Skin epidermis (tissue), 12 donors: Measurements from ENCODE around the gene ATP6V0D1.
A peak's percentile ranks its signal among the peaks of the same experiment; 100 is the strongest.

ENCODE experiments used
- H3K27ac ChIP-seq, 21 experiments: fragments of 200-600 bp; sonication (generic) in 11 of 21; one replicate each; pipeline ENCODE4 v1.5.0; 2020; ENCODE audit warnings: mild to moderate bottlenecking in 3 of 21, inconsistent platforms in 2 of 21, moderate library complexity in 2 of 21
- H3K4me3 ChIP-seq, 7 experiments: fragments of 200-600 bp; sonication (generic) in 2 of 7; one replicate each; pipeline ENCODE4 v1.5.0; 2020; ENCODE audit warnings: inconsistent platforms in 2 of 7, mild to moderate bottlenecking in 2 of 7, moderate library complexity in 1 of 7

Gene ATP6V0D1

DNA sequence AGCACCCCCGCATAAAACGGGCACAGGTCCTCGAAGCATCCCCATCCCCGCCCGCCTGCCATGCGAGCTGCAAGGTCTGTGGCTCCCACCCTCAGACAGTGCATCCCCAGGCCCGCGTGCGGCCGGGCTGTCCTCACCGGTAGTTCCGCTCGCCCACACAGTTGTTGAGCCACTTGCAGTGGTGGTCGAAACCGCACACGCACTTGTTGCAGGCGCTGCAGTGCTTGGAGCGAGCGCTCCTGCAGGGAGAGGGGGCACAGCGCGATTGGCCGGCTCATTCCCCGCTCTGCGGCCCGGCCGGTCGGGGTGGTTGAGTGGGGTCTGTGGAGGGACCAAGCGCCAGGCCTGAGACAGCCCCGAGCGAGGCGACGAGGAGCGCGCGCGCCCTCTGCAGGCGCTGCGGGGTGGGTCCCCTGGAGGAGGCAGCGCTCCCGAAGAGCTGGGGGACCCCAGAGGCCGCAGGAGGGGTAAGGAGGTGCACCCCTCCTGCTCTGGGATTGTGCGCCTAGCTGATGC lies 81.7 kb downstream of the ATP6V0D1 start:
- Histone ChIP-seq H3K27ac (peak overlapping the region in 1 of 21 experiments; percentile 22), H3K4me3 (no peak overlapping the region)

DNA sequence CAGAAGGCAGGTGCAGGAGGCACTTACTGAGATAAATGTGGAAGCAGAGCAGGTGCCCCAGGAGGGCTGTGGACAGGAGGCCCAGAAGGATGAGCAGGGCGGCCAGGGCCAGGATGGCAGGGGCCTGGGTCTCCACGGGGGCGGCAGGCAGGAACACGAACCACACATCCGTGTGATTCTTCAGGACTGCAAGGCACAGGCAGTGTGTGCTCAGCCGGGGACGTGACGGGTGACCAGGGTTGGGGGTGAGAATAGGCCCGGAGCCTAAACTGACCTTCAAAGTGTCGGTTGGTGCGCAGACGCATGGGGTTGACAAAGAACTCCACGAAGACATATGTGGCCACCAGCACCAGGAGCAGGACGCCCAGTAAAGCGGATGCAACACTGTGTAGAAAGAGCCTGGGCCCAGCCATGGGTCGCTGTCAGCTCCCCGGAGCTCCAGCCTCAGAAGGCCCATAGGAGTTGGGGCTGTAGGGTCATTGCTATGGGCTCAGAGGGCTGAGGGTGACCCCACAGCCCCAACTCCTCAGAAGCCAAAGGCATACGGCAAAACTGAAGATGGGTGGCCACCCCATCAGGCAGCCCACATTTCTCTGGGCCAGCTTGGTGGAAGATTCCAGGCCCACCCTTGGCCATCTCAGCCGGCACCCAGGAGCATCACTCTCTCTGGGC lies 82.3 kb downstream of the ATP6V0D1 start:
- Histone ChIP-seq H3K4me3 (no peak overlapping the region), H3K27ac (peak overlapping the region in 8 of 21 experiments; percentile 15 to 88 (median 52))

DNA sequence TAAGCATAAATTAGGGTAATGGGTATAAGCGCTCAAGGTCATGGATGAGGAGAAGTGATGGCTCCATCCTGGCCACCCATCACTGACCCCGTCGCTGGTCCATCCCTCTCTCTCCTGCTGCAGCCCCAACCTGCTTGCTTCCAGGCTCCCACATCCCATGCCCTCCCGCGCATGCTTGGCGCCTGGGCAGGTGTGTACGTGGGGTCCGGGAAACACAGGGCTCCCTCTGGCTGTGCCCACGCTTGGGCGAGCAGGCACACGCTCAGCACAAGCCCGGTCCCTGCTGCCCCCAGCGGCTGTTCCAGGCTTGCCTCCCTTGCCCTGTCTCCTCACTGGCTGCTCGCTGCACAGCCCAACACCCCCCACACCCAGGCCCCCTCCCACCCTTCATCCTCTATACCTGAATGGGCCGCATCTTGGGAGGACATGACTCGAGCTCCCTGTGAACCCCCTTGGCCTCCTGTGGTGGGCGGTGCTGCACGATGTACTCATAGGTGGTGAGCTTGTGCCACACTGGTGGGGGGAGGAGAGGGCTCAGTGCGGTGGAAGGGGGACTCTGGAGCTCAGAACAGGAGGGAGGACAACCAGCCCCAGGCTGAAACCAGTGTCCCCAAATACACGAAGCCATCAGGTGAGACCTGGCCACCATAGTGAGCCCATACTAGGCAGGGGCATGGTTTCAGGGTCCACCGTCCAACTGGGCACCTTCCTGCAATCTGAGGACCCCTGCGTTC lies 83.0 kb downstream of the ATP6V0D1 start:
- H3K4me3 ChIP-seq: no peak overlapping the region
- H3K27ac ChIP-seq: peak overlapping the region in 15 of 21 experiments; percentile 15 to 89 (median 82)

DNA sequence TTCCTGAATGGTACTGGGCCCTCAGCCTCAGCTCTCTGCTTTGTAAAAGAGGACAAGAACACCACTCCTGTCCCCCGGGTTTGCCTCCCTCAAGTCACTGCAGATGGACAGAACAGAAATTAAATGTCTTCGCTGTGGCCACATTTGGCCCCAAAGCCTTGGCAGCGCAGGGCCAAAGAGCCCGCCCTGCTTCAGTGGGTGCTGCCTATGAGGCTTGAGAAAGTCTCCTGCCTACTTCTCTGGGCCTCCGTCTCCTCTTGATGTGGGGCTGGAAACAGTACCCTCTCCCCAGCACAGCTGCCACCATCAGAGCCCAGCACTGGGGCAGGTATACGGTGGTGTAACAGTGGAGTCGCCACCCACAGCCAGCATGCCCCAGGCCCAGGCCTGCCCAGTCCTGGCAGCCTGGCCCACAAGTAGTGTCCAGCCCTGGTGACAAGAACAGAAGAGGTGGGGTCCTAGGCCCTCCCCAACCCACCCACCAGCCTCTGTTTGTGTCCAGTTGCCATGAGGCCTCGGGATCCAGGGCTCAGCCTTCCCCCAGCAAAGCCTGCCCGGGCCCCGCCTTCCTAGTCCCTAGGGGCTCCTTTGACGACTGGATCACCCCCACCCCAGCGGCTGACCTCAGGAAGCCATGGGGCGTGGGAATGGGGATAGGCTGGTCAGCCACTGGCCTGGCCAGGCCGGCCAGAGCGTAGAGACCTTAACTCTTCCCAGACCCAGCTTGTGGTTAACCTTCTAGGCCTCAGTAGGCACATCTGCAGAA lies 83.7 kb downstream of the ATP6V0D1 start:
- no peak overlapping the region for H3K4me3 ChIP-seq
- H3K27ac ChIP-seq: peak overlapping the region; percentile 2 to 89 (median 76)

DNA sequence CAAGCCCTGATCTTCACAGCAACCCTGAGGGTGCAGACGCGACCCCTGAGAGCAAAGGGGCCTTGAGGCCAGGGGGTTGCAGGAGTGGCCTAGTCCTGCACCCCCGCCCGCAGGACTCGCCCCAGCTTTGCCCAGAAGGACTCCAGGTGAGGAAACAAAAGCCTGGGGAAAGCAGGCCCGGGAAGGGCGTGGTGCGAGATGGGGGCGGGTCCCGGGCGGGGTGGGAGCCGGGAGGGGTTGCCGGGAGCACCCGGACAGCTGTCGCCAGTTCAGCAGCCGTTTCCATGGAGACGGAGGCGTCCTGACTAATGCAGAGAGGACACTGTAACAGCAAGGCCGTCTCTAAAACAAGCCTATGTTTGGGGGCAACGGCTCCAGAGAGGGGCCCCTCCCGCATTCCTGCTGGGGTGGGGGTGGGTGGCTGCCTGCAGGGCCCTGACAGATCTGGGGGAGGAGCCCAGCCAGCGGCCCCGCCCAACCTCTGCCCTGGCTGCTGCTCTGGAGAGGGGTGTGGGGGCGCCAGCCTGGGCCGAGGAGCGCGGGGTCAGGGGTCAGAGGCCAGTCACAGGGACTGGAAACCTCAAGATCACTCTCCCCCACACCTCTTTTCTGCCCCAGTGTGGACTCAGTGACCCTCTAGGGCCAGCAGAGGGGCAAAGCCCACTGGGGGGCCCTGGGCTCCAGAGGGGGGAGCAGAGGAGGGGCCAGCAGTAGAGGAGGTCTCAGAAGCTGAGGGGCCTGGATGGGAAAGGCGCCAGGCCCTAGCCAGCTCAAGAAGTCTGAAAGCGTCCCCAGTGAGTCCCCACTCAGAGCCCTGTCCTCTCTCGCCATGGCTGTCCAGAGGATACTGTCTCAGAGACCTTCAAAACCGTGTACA lies 84.6 kb downstream of the ATP6V0D1 start:
- Histone ChIP-seq H3K27ac (peak overlapping the region; percentile 2 to 89 (median 76)), H3K4me3 (no peak overlapping the region)

DNA sequence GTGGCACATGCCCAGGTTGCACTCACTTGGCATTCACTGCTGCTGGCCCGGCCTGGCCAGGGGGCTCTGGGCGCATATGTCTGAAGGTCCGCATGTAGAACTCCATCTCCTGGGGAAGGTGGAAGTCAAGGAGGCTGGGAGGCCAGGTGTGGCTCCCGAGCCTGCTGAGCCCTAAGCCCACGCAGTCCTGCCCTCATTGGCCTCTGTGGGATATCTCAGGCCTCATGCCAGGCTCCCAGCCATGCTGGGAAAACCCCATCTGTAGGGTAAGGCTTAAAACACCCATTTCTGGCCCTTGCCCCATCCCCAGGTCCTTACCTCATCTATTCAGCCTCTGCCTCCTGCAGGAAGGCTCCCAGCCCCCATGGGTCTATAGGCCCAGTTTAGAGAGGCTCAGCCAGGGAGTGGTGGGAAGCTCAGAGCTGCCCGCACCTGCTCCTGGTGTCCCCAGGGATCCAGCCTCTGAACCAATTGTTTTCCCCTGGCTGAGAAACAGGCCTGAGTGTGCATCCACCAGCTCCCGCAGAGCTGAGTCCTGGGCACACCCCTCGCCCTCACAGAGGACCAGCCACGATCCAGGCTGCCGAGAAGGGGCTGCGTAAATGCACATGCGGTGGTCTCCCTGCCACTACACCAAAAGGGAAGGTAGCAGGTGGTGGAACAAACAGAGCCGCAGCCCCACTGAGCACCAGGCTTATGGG lies 85.3 kb downstream of the ATP6V0D1 start:
- Histone ChIP-seq H3K27ac (peak overlapping the region in 17 of 21 experiments; percentile 18 to 89 (median 66)), H3K4me3 (no peak overlapping the region)

DNA sequence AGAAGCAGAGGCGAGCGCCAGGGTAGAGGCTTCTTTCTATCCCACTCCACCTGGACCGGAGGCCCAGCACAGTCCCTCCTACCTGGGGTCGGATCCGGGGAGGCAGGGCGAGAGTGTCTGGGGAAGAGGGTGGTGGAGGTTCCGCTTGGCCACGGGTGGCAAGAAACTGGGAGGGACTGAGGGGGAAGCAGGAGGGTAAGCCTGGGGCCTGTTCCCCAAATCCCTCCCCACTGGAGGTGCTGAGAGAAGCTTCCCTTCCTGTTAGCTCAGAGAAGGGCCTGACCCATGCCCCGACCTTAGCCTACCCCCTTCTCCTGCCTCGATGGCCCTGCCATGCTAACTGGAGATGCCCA lies 85.9 kb downstream of the ATP6V0D1 start:
- H3K4me3 ChIP-seq: peak overlapping the region in 1 of 7 experiments; percentile 44
- peak overlapping the region in 12 of 21 experiments; percentile 18 to 89 (median 70) for H3K27ac ChIP-seq

DNA sequence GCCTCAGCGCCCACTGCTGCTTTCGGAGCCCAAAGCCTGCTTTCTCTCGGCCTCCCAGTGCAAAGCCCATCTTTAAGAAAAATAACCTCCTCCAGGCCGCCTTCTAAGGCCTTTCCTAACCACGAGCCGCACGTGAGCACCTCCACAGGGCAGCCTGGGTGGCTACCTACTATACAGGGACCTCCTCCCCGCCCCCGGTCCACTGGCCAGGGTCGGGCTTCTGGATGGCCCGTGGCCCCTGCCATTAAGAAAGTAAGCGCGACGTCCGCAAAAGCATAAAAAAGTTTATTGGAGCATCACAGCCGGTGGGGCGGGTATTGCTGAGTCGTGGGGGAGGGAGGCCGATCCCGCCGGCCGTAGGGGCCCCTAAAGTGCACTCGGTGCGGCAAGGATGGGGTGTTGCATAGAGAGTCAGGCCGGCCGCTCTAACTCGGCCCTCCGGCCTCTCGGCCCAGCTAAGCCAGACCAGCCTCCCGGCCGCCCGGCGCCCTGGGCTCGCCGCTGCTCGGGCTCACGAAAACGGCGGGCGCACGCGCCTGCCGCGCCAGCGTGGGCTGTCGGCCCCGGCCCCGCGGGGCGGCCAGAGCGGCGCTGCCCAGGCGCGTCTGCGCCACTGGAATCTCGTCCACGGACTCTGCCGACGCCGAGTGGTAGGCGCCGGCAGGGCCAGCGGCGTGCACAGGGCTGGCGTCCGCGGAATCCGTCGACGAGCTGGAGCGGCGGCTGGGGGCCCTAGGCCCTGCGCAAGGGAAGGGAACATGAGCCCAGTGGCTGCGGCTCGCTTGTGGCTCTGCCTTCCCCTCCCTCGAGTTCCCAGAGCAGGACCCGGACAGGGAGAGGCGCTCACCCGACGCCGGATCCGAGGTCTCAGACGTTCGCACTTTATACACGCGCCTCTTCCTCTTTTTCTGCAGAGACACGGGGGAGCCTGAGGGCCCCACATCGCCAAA lies 86.5 kb downstream of the ATP6V0D1 start:
- H3K27ac ChIP-seq: peak overlapping the region in 18 of 21 experiments; percentile 6 to 89 (median 64)

DNA sequence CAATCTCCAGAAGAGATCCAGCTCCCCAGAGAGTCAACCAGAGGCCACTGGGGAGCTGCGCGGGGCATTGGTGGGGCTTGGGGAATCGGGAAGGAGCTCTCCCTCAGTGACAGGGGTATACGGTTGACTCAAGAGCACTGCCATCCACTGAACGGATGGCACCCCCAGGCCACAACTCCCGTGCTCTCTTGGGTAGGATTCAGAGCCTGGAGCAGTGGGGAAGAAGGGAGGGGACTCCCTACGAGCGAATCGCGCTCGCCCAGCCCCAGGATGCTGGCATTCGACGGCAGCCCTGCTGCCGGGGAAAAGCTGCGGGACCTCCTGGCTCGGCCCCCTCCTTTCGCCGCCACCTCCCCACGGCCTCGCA lies 87.2 kb downstream of the ATP6V0D1 start:
- Histone ChIP-seq H3K4me3 (peak overlapping the region in 5 of 7 experiments; percentile 11 to 44 (median 26)), H3K27ac (peak overlapping the region in 17 of 21 experiments; percentile 14 to 88 (median 65))

More for the DNA sequence above, 86.5 kb downstream of the ATP6V0D1 start:
- H3K4me3 ChIP-seq: peak overlapping the region in 2 of 7 experiments; percentile 26 to 44

DNA sequence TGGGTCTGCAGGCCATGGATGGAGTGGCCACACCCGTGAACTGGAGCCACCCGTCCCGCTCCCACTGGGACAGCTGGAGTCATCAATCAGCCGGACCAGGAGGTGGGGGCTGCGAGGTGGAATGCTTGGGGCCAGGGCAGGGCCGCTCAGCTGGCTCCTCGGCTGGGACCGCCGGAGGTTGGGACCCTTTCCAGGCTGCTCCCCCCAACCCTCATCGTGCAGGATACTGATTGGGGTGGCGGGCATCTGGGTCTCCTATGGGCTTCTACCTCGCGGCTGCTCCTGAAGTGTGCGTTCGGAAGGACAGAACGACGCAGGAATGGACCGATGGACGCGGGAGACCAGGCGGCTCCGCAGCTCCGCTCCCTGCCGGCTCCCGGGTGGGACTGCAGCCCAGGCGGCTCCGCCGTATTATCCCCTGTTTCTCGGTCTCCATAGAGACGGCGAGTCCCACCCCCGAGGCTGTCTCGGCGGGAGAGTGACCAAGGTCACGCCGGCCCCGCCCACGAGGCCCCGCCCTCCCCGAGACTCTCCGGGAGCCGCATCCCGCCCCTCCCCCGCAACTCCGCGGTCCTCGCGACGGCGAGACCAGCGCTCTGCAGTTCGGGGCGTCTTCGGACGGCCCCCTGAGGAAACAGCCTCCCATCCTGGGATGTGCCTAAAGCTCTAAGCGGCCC lies 87.7 kb downstream of the ATP6V0D1 start, which contains the start of gene TPPP3:
Gene TPPP3 (minus strand): TSS at position 388 of the 677 bp plus-strand sequence. CDS start 2,387 bp downstream, outside the sequence.
- Histone ChIP-seq H3K27ac (peak within 1 kb of the TSS in 19 of 21 experiments; percentile 6 to 88 (median 65)), H3K4me3 (peak within 1 kb of the TSS; percentile 11 to 44 (median 26))

DNA sequence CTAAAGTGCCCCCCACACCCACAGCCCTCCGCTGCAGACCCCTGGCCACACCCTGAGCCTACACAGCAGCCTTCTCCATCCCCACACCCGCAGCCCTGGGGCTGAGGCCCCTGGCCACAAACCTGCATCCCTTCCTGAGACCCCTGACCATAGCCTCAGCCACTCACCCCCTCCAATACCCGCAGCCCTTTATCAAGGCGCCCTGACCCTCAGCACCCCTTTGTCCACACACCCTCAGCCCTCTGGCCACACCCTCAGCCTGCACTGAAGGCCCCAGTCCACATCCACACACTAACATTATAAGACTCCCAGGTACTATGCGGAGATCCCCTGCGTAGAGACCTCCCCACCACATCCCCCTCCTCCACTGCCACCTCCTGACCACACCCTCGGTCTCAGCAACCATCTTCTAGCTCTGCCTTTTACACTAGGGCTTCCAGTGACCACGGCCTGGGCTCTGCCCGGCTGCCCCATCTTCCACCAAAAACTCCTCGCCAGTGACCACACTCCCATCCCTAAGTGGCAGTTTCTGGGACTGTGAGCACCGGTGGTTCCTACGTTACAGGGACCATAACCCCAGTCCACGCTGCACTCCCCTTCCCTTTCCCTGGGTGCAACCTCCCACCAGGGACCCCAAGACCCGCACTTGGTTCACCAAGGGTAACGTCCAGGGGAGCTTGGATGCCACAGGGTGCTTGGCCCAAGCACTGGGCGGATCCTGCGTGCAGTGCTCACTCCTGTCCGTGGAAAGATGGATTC lies 88.5 kb downstream of the ATP6V0D1 start:
- H3K27ac ChIP-seq: peak overlapping the region in 15 of 21 experiments; percentile 4 to 88 (median 65)
- H3K4me3 ChIP-seq: peak overlapping the region in 6 of 7 experiments; percentile 11 to 44 (median 27)

DNA sequence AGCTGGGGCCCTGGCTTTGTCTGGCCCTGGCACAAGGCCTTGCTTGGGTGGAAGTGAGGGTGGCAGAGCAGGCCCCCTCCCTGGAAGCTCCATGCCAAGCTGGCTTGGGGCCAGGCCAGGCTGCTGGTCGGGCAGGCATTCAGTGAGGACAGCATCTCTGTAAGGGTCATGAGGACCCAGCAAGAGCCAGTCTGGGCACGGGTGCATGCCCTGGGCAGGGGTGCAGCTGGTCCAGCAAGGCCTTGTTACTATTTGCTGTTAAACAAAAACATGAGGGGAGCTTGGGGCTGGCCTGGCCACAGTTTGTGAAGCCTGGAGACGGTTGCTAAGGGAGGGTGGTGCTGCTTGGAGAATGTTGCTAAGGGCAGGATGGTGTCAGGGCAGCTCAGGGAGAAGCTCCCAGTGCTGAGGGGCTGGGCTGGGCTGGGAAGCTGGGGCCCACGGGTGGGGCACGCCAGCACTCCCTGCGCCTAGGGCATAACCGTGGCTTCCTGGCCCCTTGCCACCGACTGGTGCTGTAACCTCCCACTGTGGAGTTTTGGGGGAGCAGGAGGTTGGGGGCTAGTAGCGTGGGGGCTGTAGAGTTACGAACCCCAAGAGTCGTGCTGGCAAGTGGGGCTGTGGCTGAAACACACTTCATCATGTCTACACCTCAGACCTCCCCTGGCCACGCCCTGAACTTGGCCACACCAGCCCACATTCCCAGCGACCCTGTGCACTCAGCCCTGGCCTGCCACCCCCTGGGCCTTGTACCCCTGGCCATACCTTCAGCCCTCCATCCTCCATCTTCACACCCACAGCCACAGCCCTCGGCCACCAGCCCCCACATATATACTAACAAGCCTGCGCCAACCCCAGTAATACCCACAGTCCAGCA lies 89.3 kb downstream of the ATP6V0D1 start:
- peak overlapping the region in 2 of 7 experiments; percentile 28 to 44 for H3K4me3 ChIP-seq
- H3K27ac ChIP-seq: peak overlapping the region in 11 of 21 experiments; percentile 1 to 88 (median 64)

DNA sequence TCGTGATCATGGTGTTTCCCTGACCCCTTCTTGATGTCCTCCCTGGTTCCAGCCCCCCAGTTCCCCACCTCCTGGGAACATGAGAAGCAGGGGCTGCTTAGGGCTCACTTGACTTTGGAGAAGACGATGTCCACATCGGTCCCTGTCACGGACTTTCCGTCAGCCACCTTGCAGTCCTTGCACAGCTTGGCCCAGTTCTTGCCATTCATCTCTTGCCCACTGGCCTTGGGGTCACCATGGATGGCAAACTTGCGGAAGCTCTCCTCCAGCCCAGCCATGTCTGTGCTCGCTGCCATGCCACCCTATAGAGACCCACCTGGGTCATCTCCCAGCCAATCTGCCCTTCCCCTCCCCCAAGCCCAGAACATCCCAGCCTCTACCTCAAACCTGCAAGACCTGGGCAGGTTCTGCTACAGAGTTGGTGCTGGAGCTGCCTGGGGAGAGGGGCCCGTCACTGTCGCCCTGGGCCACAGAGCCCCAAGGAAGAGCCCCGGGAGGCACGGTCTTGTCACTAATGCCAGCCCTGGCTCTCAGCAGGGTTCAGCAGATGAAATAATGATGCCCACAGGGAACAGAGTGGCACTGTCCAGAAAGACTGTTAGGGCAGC lies 90.0 kb downstream of the ATP6V0D1 start:
- Histone ChIP-seq H3K4me3 (no peak overlapping the region), H3K27ac (peak overlapping the region in 3 of 21 experiments; percentile 37 to 88 (median 51))
